GM18498 (cell line): Measurements from ENCODE around the gene RELA.
A peak's percentile ranks its signal among the peaks of the same experiment; 100 is the strongest.
"Not testable (repeated sequence)": the region's sequence is repeated elsewhere in the genome, so short reads cannot be mapped to it uniquely, and the experiment has no call there.

Source experiments
- ATAC-seq: cut with Tn5 transposase; IDR thresholded peaks from one replicate; pipeline ENCODE4 v1.9.1; 2021; ENCODE audit warnings: mild to moderate bottlenecking, moderate library complexity; ENCODE audit not compliant: unreplicated experiment

Gene RELA

GRCh38 chr11:65649656-65650546 is 12.8 kb downstream of the RELA start:
- ATAC-seq: no peak

GRCh38 chr11:65648997-65649493 is 13.7 kb downstream of the RELA start:
- ATAC-seq: no peak

- ATAC-seq: no peak
These were observed 15.6 kb downstream of the RELA start for GRCh38 chr11:65646958-65647701.

GRCh38 chr11:65646288-65646957 is 16.3 kb downstream of the RELA start:
- no peak for ATAC-seq

GRCh38 chr11:65645710-65646109 is 17.0 kb downstream of the RELA start:
- no peak for ATAC-seq

- no peak for ATAC-seq
These were observed 17.9 kb downstream of the RELA start for GRCh38 chr11:65644837-65645236.

- ATAC-seq: no peak
These were observed 18.7 kb downstream of the RELA start for GRCh38 chr11:65643971-65644370.

- no peak for ATAC-seq
These were observed 20.6 kb downstream of the RELA start for GRCh38 chr11:65642014-65642671.

- no peak for ATAC-seq
These were observed 21.3 kb downstream of the RELA start for GRCh38 chr11:65641297-65642013.

- ATAC-seq: no peak
These were observed 22.0 kb downstream of the RELA start for GRCh38 chr11:65640483-65641296.

GRCh38 chr11:65639623-65640482 is 22.9 kb downstream of the RELA start:
- ATAC-seq: peak; percentile 38

GRCh38 chr11:65639228-65639597 is 23.5 kb downstream of the RELA start:
- not testable (repeated sequence) for ATAC-seq

- peak; percentile 47 for ATAC-seq
These were observed 24.8 kb downstream of the RELA start, which contains the start of gene SIPA1 for GRCh38 chr11:65637794-65638419. Gene SIPA1, plus strand, starts transcription at chr11:65638101. Its CDS starts 2,821 bp downstream, at chr11:65640922.

GRCh38 chr11:65637032-65637557 is 25.6 kb downstream of the RELA start:
- ATAC-seq: no peak

GRCh38 chr11:65636108-65637031 is 26.3 kb downstream of the RELA start:
- no peak for ATAC-seq

GRCh38 chr11:65634905-65635731 is 27.6 kb downstream of the RELA start:
- no peak for ATAC-seq
